ENCODE results near the gene SKIL.

SKIL gene

DNA sequence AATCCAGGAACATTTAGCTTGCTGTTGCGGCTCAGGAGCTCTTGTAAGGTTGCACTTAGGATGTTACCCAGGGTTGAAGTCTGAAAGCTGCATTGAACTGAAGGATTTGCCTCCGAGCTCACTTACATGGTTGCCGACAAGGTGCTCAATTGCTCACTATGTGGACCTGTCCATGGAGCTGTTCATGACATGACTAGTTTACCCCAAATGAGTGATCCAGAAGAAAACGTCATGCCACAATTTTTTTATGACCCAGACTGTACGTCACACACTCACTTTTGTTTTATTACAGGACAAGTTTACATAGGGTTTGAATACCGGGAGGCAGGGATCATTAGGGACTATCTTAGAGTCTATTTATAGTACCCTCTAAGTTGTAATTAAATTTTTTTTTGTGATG is 40.2 kb downstream of the SKIL start:
- no peak for DNase-seq (ENCODE audit: low spot score)

DNA sequence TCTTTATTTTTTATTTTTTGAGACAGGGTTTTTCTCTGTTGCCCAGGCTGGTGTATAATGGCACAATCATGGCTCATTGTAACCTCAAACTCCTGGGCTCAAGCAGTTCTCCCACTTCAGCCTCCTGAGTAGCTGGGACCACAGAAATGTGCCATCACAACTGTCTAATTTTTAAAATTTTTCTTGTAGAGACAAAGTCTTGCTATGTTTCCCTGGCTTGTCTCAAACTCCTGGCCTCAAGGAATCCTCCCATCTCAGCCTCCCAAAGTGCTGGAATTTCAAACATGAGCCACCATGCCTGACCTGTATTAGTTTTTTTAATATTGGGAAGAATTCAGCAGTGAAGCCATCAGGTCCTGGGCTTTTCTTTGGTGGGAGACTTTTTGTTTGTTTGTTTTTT is 47.6 kb downstream of the SKIL start:
- no peak for DNase-seq (ENCODE audit: low spot score)

DNA sequence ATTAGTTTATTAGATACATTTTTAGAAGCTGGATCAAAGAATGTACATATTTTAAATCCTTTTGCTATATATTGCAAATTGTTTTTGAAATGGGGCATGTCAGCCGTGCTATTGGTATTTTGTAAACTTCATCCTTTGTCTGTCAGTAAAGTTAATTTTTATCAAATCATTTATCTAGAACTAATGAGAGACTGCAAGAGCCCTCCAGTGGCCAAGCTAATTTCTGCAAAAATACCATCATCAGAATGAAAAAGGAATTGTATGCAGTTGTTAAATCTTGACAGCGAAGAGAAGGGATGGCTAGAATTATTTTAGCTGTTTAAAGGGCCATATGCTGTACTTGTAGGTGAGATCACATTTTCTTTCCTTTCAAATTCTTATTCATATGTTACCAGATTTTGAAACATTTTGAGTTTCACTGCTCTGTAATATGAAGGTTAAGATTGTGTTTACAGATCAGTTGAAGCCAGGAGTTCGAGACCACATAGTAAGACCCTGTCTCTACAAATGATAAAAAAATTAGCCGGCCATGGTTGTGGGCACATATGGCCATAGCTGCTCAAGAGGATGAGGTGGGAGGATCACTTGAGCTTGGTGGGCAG is 53.0 kb downstream of the SKIL start:
- no peak for DNase-seq (ENCODE audit: low spot score)

DNA sequence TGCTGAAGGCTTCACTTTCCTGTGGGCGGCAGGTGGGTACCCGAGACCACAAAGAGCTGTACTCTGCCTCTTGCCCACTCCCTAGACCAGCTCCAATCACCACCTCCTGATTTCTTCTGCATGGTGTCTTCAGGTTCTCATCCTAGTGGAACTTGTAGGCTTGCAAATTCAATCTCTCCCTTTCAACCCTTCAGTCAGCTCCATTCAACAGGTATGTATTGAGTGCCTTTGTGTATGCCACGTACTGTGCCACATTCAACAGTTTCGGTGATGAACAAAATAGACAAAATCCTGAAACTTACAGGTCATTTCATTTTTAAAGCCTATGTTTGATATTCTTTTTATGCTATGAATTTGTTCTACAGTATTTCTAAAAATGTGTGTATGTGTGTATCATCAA is 55.8 kb downstream of the SKIL start:
- no peak for DNase-seq (ENCODE audit: low spot score)

DNA sequence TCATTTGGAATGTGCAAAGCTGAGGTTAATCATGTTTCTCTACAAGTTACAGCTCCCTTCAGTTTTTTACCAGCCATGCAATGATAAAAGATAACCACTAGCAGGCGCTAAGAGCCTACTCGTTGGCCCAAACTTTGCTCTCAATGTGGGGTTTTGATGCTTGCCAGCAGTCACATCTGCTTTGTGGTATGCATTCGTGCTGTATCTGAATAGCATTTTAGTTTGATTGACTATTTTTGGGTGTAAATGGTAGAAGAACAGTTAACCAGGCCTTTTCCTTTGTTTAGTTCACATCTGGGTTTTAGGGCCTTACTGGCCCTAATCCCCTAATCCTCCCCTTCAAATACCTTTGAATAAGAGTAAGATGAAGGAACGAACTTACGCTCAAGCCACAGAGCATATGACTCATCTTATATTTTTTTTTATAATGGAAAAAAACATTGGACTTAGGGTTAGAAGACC is 56.7 kb downstream of the SKIL start:
- no peak for DNase-seq (ENCODE audit: low spot score)

DNA sequence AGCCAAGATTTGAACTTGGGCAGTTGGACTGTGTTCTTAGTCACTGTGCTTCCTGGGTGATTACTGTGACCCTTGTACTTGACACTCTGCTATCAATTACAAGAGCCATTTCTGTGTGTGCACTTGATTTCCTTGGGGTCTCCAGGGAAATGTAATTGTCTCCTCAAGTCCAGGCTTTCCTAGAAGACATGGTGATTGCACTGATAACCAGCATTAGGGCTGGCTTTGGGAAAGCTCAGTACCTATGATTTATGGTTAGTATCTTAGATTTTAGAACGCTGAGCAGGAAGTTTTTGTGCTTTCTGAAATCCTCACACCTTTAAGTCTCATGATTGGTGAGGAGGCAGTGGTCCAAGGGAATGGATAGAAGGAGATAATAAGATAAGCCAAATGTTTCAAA is 59.6 kb downstream of the SKIL start:
- no peak for DNase-seq (ENCODE audit: low spot score)

DNA sequence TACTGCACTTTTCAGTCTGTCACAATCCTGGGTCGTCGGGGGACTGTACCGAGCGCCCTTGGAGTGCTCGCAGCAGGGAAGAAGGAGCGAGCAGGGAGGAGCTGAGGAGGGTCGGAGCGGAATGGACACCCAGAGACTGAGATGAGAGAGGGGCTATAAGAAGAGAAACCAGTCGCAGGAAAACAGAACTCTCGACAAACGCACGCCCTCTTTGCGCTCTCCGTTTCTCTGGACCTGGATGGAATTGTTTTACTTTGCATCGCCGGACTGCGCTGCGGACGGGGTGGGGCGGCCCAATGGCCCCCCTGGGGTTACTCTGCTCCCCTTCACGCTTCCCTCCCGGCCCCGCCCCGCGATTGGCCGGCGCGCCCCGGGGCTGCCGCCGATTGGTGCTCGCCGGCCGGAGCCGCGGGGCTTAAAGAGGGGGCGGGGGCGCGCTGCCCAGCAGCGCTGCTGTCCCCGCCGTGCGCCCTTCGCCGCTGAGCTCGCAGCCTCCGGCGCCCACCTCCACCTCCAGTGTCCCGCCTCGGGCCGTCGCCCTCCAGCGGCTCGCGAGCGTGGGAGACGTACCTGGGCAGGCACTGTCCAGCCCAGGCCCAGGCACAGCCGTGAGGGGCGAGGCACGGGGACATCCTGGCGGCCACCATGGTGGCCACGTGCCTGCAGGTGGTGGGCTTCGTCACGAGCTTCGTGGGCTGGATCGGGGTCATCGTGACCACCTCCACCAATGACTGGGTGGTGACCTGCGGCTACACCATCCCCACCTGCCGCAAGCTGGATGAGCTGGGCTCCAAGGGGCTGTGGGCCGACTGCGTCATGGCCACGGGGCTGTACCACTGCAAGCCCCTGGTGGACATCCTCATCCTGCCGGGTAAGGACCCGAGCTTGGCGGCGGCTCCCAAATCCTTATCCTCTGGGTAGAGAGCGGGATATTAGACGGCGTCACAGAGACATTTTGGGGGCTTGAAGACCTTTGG is 61.2 kb downstream of the SKIL start, which contains the start of gene CLDN11:
Gene CLDN11 (plus strand): TSS at position 447 of the 977 bp plus-strand sequence. CDS start 199 bp downstream, at position 646.
- no peak for DNase-seq (ENCODE audit: low spot score)

DNA sequence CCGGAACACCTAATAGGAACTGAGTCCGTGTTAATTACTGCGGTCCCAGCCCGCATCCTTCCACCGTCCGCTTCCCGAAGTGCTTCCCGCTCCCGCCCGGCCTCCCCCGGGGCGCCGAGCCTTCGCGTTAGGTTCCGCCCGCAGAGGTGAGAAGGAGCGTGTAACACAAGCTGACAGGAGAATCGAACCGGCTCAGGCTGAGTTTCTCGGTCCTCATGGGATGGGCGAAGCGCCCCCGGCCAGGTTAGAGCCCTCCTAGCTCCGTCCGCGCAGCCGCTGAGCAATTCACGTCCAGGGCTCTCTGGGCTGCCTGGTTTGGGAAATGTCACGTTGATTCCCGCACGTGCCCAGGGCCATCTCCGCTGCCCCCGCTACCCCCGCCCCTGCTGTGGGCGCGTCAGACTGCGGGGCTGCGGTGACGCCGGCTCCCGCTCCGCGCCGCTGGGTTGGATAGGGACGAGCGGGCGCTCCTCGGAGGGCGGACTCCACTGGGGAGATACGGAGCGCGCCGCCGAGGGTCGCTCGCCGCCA is 62.1 kb downstream of the SKIL start:
- no peak for DNase-seq (ENCODE audit: low spot score)

DNA sequence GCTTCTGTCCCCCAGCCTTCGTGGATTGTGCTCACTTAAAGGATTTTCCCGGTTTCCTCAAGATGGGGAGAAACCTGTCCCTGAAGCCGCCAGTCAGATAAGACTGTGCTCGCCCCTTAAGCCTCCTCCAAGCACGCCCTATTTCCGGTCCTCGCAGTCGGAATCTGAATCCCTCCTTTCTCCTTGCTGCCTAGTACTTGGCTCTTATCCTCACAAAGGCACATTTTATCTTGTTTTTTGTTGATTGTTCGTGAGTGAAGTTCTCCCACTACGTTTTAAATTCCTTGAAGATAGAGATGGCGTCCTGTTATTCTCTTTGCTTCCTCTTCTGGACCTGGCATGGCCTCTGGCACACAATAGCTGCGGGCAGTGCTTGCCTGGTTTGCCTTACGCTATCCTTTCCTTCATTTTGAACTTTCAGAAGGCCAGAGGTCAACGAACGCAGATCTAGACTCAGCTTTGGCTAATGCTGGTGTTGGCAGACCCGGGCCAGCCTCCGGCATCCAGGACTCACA is 62.8 kb downstream of the SKIL start:
- no peak for DNase-seq (ENCODE audit: low spot score)

DNA sequence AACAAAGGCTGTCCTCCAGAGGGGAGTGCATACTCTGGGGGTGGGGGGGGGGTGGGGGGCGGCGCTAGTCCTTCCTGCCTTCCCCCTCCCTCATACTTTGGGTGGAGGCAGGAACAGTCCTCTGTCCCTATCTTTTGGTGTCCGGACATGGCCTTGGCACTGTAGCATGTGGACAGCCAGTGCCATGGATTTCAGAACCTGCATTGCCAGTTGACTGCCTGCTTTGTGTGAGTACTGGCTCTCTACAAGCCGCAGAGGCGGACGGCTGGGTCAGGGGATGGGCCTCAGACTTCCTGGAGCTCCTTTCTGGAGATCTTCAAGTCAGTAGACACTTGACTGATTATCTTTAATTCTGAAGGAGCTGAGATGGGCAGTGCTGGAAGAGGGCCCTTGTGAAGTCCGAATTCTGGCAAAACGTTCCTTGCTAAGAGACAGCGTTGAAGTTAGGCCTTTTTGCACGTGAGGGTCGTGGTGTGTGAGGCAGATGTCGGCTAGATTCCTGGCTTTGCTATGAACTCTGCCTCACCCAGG is 63.7 kb downstream of the SKIL start:
- no peak for DNase-seq (ENCODE audit: low spot score)

DNA sequence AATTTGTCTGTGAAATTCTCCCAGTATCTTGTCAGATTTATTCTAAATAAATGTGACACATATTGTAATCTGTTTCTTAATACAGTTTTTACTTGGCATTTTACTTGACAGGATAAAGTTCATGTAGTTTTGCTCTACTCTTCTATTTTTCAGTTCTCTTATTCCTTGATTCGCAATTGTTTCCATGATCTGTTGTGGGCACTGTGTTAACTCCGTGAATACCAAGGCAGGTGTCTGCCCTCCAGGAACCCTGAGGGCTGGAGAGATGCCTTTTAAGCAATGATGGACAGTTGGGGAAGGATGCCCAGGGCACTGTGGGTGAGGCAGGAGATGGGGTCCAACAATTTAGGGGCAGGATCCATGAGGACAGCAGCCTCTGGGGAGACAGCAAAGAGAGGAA is 64.2 kb downstream of the SKIL start:
- DNase-seq (ENCODE audit: low spot score) = no peak

DNA sequence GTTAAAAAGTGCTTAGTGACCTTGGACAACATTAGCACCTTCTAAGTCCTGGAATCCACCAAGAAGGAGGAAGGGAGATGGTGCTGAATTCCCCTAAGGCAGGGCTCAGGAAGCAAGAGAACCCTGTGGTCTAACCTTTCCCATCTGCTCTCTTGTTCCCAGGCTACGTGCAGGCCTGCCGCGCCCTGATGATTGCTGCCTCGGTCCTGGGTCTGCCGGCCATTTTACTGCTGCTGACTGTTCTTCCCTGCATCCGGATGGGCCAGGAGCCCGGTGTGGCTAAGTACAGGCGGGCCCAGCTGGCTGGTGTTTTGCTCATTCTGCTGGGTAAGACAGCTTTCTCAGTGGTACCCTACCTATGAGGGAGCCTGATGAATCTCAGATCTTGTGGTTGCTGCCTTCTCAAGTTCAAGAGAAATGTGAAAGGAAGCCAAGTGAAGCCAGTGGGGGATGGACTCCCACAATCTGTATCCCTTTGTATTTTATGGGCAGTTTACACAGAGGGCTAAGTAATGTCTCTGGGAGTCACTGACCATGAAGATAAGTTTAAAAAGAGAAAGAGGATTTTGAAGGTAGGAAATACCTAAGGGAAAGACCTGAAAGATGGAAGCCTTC is 65.6 kb downstream of the SKIL start:
- DNase-seq (ENCODE audit: low spot score) = no peak

DNA sequence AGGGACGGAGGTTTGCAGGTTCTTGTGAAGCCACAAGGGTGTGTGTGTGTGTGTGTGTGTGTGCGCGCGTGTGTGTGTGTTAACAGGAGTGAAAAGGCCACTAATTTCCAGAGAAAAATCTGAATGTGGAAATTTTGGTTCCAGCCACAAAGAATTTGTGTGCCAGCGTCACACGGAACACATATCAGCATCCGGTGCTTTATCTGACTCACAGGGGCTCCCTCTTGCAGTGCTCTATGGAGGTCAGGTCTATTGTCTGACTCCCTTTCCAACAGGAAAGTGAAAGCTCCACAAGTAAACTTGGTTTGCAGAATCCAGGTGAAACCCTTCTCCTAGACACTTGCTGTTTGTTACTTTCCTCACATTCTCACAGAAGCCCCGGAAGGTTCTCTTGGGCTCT is 67.4 kb downstream of the SKIL start:
- no peak for DNase-seq (ENCODE audit: low spot score)

DNA sequence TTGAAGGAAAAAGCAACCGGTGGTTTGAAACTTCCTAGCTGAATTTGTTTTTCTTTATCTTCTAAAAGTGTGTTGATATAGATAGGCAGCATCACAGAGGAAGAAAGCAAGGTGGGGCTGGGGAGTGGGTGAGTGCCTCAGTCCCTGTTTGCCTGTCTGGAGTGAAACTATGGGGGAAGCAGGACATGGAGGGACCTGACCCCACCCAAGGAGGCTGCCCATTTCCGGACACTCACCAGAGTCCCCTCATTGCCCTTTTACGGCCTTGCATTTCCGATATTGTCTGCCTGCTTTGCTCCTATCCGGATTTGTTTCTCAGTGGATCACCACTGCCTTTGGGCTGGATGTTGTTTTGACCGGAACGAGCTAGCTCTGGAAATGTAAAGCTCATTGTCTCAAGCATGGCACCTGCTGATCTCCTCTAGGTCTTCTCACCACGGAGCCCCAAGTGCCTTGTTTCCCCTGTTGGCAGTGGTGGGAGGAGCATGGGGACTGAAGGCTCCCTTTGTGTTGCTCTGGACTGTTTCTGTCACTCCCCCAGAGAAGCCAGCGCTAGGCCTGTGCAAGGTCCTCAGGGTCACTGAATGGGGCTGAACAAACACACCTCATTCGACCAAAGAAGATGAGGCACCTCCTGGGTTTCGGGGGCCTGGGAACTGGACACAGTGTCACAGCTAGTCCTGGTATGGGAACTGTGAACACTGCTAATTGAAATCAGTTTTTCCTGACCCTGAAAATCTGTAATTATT is 68.2 kb downstream of the SKIL start:
- no peak for DNase-seq (ENCODE audit: low spot score)

DNA sequence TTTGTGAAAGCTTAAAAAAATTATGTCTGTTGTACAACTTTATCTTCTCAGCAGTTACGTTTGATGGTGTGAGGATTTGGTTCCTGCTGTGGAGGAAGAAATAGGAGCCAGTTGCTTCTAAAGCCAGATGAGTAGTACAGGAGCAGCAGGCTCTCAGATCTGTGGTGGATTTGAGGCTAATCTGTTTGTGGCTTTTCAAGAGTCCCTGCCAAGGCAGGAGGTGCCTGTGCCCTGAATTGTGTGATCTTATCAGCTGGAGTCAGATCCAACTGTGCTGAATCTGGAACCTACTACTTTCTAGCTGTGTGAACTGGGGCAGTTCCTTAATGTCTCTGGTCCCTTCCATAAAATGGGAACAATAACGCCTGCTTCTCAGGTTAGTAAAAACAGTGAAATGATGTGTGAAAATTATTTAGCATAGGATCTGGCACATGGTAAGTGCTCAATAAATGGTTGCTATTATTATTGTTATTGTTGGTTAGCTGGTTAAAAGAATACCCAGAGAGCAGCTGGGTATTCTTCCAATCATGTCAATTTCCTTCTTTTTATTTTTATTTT is 68.8 kb downstream of the SKIL start:
- DNase-seq (ENCODE audit: low spot score) = no peak

DNA sequence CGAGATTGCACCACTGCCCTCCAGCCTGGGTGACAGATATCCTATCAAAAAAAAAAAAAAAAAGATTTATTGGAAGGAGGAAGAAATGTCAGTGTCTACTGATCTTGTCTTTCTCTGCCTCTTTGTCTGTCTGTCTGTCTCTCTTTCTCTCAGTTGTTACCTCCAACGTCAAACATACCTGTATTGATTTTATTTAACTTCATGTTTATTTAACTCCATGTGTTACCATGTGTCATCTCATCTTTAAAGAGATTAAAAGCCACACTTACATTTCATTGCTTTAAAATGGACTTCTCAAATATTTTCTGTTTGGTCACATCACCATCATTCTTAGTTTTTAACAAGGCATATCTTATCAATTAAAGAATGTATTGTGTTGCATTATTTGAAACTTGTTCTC is 70.6 kb downstream of the SKIL start:
- no peak for DNase-seq (ENCODE audit: low spot score)

DNA sequence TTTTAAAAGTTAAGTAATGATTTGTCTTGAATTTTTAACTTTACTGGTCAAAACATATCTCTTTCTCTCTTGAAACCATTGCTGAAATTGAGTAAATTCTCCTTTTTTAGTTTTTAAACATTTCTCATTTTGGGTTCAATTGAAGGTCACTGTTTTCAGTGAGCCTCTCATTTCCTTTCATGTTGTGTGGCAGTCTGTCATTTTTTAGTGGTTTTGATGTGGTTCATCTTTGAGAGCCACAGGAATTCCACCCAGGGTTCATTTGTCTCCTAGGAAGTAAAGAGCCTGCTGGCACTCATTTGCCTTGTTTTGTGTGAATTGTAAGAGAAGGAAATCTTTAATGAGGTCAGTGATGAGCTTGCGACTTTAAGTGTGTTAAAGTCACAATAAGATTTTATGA is 71.5 kb downstream of the SKIL start:
- no peak for DNase-seq (ENCODE audit: low spot score)

DNA sequence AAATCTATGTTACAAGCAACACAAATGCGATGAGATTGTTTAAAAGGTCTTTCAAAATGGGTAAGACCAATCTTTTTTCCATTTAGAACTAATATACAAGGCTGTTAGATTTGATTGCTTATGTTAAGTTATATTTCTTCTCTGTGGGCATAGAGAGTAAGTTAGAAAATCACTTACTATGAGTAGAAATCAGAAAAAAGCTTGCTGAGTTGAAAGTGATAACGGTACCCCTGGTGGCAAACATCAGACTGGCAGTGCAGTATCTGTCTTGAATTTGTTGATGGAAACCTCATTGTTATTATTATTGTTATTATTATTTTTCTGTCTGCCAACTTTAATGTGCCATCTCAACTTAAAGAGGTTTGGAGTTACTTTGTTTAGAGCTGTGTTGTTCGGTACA is 73.5 kb downstream of the SKIL start:
- no peak for DNase-seq (ENCODE audit: low spot score)

DNA sequence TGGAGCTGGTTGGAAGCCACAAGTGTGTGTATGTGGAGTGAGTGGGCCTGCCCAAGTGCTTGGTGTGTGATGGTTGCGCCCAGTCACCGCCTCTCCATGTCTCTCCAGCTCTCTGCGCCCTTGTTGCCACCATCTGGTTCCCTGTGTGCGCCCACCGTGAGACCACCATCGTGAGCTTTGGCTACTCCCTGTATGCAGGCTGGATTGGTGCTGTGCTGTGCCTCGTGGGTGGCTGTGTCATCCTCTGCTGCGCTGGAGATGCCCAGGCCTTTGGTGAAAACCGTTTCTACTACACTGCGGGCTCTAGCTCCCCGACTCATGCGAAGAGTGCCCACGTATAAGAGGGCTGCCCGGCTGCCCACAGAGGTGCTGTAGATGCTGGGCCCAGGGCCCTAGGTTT is 74.9 kb downstream of the SKIL start:
- DNase-seq (ENCODE audit: low spot score) = no peak

DNA sequence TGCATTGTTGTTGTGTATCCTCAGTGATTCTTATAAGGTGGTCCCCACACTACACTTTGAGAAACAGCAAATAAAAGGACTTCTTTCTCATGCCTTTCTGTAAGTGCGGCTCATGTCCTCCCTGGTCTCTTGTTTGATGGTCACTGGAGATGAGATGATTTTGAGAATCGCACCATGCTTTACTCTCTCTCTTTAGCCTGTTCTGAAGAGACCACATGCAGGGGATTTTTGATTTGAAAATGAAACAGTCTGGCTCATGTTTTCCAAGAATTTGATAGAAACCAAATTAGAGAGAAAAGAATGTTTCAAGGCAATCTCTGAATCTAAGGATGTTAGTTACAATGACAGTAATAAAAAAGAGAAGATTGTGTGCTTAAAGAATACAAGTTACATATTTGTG is 79.2 kb downstream of the SKIL start:
- no peak for DNase-seq (ENCODE audit: low spot score)

DNA sequence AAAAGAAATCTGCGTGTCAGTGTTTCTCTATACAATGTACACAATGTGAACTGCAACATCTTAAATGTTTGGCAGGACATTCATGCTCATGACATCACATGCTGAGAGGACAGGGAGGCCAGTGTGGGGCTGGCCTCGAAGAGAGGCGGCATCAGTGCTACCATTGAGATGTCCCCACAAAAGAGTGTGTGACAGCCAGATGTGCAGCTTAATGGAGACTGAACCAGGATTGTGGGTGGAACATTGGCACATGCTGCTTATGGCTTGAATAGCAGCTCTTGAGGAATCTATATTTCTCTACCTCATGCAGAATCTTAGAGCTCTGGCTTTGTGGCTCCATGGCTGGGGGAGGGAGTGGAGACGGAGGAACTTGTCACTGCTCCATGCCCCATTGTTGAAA is 79.7 kb downstream of the SKIL start:
- DNase-seq (ENCODE audit: low spot score) = no peak
